ENCODE results near the gene GATA1.

GRCh38 chrX:48833542-48834138 is 47.2 kb downstream of the GATA1 start:
- TF ChIP-seq CTCF (IDR thresholded peaks at IDR 0.05) (no peak), POLR2A (IDR thresholded peaks at IDR 0.05) (no peak)
